Skeletal muscle satellite cell (primary cell): Measurements from ENCODE around the gene TUBGCP3.

Source experiments
- H3K27me3 ChIP-seq: 2 replicates; pipeline ENCODE4 v1.7.0; 2013; ENCODE audit warnings: low read length; ENCODE audit not compliant: control insufficient read depth, insufficient read depth
- H3K36me3 ChIP-seq: 2 replicates; pipeline ENCODE4 v1.7.0; 2013; ENCODE audit warnings: mild to moderate bottlenecking, control low read depth, low read length; ENCODE audit not compliant: insufficient read depth
- H3K4me1 ChIP-seq: 2 replicates; pipeline ENCODE4 v1.7.0; 2013; ENCODE audit warnings: low read length; ENCODE audit not compliant: control insufficient read depth, insufficient read depth
- H3K4me2 ChIP-seq: 2 replicates; pipeline ENCODE4 v1.7.0; 2013; ENCODE audit warnings: mild to moderate bottlenecking, low read length
- H3K4me3 ChIP-seq: 2 replicates; pipeline ENCODE4 v1.7.0; 2013; ENCODE audit warnings: low read length
- H3K9ac ChIP-seq: 2 replicates; pipeline ENCODE4 v1.7.0; 2013; ENCODE audit warnings: mild to moderate bottlenecking, low read depth, low read length, moderate library complexity
- H3K9me3 ChIP-seq: replicated peaks from 2 replicates; pipeline ENCODE4 v1.7.0; 2013; ENCODE audit warnings: mild to moderate bottlenecking, control low read depth, low read length

Gene TUBGCP3

DNA sequence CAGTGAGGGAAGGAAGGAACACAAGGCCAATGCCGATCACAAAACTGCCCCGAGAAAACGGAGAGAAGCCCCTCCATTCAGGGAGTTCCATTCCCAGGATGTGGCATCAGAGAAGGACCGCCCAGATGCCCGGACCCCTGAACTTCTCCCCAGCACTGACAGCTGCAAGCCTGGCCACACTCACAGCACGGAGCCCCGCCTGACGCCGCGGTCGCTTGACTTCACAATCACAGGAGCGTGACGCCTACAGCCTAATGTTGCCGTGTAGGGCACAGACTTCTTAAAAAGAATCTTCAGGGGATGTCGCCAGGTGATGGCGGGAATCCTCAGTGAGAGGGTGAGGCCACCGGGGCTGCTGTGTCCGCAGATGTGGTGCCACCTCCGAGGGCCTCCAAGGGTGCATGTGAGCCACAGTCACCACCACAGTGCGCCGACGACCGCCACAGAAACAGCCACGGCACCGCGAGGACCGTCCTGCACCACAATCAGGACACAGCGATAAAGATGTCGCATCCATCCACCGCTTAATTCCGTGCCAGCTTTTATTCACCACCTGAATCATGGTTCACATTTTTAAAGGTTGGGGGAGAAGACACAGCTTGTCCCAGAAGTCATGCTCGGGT is 134.6 kb downstream of the TUBGCP3 start:
- Histone ChIP-seq H3K36me3 (no peaks in the 10 kb centered on the region), H3K27me3 (peaks cover 10% of the 10 kb centered on the region), H3K4me2 (no peak overlapping the region), H3K9me3 (no peaks in the 10 kb centered on the region), H3K4me1 (no peaks in the 10 kb centered on the region), H3K9ac (no peak overlapping the region), H3K4me3 (no peak overlapping the region)

DNA sequence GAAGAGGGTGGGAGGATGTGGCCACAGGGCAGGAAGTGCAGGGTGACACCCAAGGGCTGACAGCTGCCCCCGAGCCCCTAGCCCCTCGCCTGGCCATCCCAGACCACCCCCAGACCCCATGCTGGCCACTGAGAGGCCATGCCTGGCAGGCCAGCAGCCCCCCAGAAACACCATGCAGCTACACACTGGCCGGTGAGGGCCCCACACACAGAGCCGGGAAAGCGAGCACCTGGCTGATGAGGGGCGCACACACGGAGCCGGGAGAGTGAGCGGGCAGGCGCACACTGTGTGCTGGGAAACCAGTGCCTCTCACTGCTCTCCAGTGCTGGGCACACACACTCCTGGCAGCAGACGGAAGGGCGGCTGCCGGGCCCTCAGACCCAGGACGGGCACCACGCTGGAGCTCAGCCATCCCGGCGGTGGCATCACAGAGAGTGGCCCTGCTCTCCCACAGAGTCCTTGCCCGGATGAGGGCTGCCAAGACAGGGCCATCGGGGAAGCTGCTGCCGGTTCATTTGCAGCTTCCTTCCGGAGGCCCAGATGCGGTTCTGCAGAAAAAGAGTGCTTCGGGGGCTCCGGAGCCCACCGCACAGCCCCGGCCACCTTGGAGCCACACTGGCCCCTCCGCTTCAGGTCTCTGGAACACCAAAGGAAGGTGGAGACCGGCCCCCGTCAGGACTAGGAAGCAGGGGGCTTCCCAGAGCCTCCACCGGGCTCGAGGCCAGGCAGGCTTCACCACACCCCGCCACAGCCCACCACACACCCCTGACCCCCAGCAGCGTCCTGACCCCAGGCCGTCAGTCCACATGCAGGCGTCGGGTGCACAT is 135.4 kb downstream of the TUBGCP3 start:
- H3K9me3 ChIP-seq = no peaks in the 10 kb centered on the region
- H3K4me3 ChIP-seq = no peak overlapping the region
- peaks cover 10% of the 10 kb centered on the region for H3K27me3 ChIP-seq
- no peaks in the 10 kb centered on the region for H3K4me1 ChIP-seq
- no peak overlapping the region for H3K9ac ChIP-seq
- H3K36me3 ChIP-seq = no peaks in the 10 kb centered on the region
- no peak overlapping the region for H3K4me2 ChIP-seq

DNA sequence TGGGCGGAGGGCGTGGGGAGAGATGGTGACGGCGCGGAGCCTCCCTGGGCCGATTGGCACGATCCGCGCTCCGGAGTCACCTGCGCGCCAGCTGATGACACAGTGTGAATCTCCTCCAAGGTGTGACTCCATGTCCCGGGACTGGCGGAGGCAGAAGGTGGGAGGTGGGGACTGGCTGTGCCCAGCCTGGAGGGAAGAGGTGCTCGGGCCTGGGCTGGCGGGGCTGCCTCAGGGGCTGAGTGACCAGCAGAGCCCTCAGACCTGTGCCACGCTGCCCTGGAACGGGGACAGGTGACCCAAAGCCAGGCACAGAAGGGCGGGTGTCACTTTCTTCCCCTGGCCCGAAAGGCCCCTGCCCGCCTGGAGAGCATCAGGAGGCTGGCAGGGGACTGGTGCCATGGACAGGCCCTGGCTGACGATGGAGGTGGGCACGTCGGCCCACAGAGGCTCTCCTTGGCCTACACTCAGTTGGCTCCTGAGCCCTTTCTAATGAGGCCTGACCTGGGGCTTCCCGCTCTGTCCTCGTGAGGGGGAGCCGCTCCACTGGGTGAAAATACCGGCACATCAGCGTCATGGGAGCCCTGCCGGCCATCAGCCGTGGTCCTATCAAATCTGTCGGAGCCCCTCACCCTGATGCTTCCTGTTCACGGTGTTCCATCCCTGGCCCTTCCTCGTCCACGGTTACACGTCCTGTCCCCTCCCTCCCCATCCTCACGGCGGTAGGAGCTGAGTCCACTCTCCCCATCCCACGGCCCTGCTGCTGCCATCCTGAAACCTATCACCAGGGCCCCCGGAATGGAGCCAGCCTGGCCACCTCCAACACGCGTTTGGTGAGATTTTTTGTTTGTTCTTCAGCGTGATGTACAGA is 136.2 kb downstream of the TUBGCP3 start:
- Histone ChIP-seq H3K36me3 (no peaks in the 10 kb centered on the region), H3K4me2 (no peak overlapping the region), H3K27me3 (peaks cover 10% of the 10 kb centered on the region), H3K9ac (no peak overlapping the region), H3K9me3 (no peaks in the 10 kb centered on the region), H3K4me1 (no peaks in the 10 kb centered on the region), H3K4me3 (no peak overlapping the region)

DNA sequence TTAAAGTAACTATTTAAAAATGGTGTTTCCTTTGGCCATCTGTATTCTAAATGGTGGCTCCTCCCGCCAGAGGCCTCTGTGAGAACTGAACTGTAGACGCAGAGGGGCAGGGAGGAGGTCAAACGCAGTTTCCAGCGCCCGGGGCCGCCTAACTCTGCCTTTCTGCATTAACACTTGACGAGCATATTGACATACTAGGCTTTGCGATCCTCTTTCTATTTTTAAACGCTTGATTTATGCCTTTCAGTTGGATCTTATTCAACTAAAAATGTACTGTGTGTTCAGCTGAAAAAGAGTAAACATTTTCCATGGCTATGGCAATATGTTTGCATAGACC is 137.1 kb downstream of the TUBGCP3 start:
- Histone ChIP-seq H3K4me3 (no peak overlapping the region), H3K36me3 (no peaks in the 10 kb centered on the region), H3K27me3 (peaks cover 14% of the 10 kb centered on the region), H3K4me2 (no peak overlapping the region), H3K9ac (no peak overlapping the region), H3K9me3 (no peaks in the 10 kb centered on the region), H3K4me1 (no peaks in the 10 kb centered on the region)

DNA sequence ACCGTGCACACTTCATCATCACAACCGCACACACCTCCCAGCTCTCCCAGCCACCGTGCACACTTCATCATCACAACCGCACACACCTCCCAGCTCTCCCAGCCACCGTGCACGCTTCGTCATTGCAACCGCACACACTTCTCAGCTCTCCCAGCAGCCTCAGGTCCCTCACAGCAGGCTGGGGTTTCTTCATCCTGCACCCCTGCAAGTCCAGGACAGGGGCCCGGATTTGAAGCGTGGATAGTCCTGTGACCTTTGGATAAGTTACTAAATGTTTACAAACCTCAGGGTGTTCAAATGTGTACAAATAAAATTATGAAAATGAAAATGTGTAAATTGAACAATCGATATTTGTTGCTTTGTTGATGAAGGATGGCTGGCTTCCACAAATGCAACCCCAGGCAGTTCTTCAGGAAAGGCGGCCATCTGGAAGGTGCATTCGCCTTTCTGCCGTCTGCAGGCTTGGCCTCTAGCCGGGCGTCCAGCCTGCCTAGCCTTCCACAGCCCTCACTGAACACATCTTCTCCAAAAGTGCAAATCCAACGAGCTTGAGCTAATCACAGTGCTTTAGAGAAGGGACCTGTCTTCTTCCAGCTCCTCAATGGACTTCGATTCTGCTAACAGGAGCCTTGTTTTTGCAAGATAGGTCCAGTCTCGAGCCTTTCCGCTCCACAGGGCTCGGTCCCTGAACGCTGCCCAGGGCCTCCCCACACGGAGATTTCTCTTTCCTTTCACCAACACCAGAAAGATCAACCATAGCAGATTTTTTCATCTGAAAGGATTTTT is 137.6 kb downstream of the TUBGCP3 start:
- Histone ChIP-seq H3K4me1 (no peaks in the 10 kb centered on the region), H3K4me3 (no peak overlapping the region), H3K36me3 (no peaks in the 10 kb centered on the region), H3K27me3 (peaks cover 14% of the 10 kb centered on the region), H3K9ac (no peak overlapping the region), H3K4me2 (no peak overlapping the region), H3K9me3 (no peaks in the 10 kb centered on the region)

DNA sequence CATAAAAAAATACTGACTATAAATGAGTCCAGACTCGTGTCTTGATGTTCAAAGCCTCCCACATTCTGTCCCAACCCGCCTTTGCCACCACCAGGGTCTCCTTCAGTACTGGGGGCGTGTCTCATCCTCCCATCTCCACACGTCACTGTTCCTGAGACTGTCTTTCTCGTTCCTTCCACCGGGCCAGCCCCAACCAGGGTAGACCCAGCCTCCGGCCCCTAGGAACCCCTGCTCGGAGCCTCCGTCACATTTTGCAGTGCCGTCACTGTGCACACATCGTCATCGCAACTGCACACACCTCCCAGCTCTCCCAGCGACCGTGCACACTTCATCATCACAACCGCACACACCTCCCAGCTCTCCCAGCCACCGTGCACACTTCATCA is 138.4 kb downstream of the TUBGCP3 start:
- Histone ChIP-seq H3K9me3 (no peaks in the 10 kb centered on the region), H3K9ac (no peak overlapping the region), H3K4me1 (no peaks in the 10 kb centered on the region), H3K27me3 (peaks cover 17% of the 10 kb centered on the region), H3K4me2 (no peak overlapping the region), H3K36me3 (no peaks in the 10 kb centered on the region), H3K4me3 (no peak overlapping the region)

DNA sequence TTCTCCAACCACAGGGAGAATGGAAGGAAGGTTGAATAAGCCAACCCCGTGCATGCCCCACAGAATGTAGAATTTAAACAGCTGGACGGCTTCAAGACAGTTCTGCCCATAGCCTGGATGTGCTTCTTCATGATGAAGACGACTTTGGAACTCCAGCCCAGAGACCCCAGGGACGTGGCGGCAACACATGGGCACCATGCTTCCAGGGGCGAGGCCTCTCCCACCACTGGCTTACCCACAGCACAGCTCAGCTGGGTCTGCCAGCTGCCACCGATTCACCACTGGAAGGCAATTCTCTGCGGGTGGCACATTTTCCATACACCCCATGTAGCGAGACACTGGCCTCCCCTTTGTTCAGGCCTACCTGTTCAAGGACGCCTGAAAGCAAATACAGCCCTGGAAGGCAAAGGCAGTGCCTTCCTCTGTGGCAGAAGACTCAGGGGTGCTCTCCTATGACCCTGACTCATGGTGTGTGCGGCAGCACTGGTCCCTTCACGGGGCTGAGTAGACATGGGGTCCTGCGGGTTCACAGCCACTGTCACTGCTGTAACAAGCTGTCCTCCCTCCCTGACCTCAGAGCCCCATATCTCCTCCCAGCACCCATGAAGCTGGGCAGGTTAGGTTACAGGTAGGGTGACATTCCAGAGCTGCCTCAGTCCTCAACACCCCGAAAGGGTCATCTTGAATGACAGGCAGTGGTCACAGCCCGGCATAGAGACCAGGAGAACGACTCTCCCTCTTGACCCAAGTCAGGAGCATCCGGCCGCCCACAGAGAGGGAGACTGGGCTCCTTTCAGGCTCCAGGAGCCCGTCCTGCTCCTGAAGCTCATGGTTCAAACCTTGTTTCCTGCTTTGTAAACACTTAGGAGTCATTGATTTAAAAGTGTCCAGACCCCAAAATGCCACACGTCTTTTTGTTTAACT is 139.1 kb downstream of the TUBGCP3 start:
- peaks cover 18% of the 10 kb centered on the region for H3K27me3 ChIP-seq
- H3K4me2 ChIP-seq = no peak overlapping the region
- no peaks in the 10 kb centered on the region for H3K36me3 ChIP-seq
- H3K4me3 ChIP-seq = no peak overlapping the region
- H3K4me1 ChIP-seq = no peaks in the 10 kb centered on the region
- H3K9me3 ChIP-seq = no peaks in the 10 kb centered on the region
- no peak overlapping the region for H3K9ac ChIP-seq

DNA sequence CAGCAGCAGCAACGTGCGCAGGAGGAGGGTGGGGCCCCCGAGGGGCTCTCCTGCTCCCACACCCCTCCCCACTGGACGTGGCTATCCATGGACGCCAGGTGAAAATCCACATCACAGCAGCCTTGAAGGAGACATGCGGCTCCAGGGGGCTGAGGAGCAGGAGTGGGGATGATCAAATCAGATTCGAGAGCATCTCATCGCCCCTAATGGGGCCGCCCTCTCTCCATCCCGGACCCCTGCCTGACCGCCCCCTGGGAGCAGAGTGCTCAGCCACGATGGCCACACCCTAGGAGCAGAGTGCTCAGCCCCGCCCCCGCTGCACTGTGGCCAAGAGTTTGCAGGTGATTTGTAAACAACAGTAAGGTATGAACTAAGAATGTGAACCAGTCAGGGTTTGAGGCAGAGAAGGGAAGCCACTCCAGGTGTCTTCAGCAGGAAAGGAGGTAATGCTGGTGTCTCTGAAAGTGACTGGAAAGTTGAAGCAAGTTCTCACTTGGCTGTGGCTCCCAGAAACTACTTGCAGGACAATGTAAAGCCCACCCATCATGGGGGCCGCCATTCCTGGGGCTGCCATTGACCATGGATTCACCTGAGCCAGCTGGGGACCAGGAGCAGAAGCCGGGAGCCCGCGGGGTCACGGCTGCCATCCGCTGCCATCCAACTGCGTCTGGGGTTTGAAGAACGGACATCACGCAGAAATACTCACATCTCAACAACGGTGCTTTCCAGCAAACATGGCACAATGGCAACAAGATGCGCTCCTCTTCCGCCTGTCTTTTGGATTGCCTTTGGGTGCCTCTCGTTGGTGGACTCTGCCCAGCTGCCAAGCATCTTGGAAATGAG is 140.0 kb downstream of the TUBGCP3 start:
- Histone ChIP-seq H3K9me3 (no peaks in the 10 kb centered on the region), H3K4me2 (no peak overlapping the region), H3K27me3 (peaks cover 27% of the 10 kb centered on the region), H3K4me3 (no peak overlapping the region), H3K9ac (no peak overlapping the region), H3K4me1 (no peaks in the 10 kb centered on the region), H3K36me3 (no peaks in the 10 kb centered on the region)

DNA sequence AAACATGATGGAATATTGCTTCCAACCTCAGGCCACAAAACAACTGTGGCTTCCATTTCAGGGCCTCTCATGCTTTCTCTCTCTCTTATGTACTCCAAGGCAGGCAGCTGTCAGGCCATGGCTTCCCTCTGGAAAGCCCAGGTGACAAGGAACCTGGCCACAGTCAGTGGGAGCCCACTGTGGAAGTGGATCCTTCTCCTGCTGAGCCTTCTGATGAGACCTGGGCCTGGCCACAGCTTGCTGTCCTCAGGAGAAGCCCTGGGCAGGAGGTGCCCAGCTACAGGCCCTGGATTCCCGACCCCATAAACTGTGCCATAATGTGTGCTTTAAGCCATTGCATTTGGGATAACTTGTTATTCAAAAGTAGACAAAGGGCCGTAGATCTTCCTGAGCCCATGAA is 140.6 kb downstream of the TUBGCP3 start:
- no peak overlapping the region for H3K4me2 ChIP-seq
- H3K4me1 ChIP-seq = no peaks in the 10 kb centered on the region
- H3K4me3 ChIP-seq = no peak overlapping the region
- H3K9me3 ChIP-seq = no peaks in the 10 kb centered on the region
- no peak overlapping the region for H3K9ac ChIP-seq
- no peaks in the 10 kb centered on the region for H3K36me3 ChIP-seq
- peaks cover 33% of the 10 kb centered on the region for H3K27me3 ChIP-seq

DNA sequence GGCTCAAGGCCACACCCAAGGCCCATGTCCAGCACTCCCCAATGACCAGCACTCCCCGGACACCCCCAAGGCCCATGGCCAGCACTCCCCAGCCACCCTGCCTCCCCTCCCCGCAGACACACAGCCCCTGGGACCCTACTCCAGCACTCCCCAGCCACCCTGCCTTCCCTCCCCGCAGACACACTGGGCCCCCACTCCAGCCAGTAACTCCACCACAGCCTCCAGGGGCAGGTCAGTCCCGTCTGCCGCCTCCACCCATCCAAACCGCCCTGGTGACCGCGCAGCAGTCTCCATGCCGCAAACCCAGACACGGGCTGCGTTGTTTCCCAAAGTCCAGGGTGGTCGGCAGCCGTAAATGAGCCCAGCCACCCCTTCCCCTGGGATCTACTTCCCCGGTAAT is 141.1 kb downstream of the TUBGCP3 start:
- Histone ChIP-seq H3K9me3 (no peaks in the 10 kb centered on the region), H3K4me3 (no peak overlapping the region), H3K9ac (no peak overlapping the region), H3K27me3 (peaks cover 33% of the 10 kb centered on the region), H3K36me3 (no peaks in the 10 kb centered on the region), H3K4me2 (no peak overlapping the region), H3K4me1 (no peaks in the 10 kb centered on the region)
